ENCODE results near the gene TTC24. TPM values are rescaled to one million over a fixed set of nuclear protein-coding genes. Genes with fewer than 3 reads are reported as not detected.

TTC24 gene
- total and polyA plus RNA-seq, 4 donors = 0.12 to 0.31 (median 0.23) TPM; not detected in 1

DNA sequence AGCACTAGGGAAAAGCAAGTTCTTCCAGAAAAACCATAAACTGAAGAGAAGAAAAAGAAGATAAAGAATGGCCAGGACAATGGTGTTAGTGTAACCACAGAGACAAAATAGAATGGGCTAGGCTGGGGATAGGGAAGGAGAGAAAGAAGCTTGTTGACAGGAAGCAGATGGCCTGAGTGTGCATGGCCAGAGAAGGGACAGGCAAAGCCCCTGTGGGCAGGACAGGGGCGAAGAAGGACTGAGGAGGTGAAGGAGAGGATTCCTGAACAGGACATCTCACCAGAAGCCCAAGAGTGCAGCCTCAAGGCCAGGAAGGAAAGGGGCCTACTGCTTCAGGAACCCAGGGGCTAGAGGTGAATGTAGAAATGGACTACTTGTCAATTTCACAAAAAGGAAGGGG, 36.5 kb upstream of the TTC24 start:
- Histone ChIP-seq H3K27ac (ENCODE audit: low read depth in 1 of 2, low read length in 1 of 2) (no peak overlapping the region), H3K9me3 (ENCODE audit: control insufficient read depth in 4 of 4, insufficient read depth in 3 of 4, low read length in 3 of 4) (no peaks in the 10 kb centered on the region), H3K27me3 (ENCODE audit: control insufficient read depth in 3 of 3, insufficient read depth in 3 of 3, low read length in 2 of 3) (no peaks in the 10 kb centered on the region), H3K36me3 (ENCODE audit: control insufficient read depth in 4 of 4, insufficient read depth in 4 of 4, low read length in 4 of 4) (peaks cover 0 to 5% (median under 1%) of the 10 kb centered on the region in 4 donors), H3K4me1 (ENCODE audit: control insufficient read depth in 5 of 5, insufficient read depth in 5 of 5, low read length in 5 of 5) (no peaks in the 10 kb centered on the region), H3K4me3 (no peak overlapping the region), H3K9ac (ENCODE audit: insufficient read depth in 1 of 2, low read length in 2 of 2) (no peak overlapping the region)
- ATAC-seq (ENCODE audit: insufficient read depth, low FRiP score) = no peak
- WGBS, 2 donors = 63 to 89% methylated on average over 1 of the region's 1 CpG
- no peak for DNase-seq
- TF ChIP-seq, protein P1, sequence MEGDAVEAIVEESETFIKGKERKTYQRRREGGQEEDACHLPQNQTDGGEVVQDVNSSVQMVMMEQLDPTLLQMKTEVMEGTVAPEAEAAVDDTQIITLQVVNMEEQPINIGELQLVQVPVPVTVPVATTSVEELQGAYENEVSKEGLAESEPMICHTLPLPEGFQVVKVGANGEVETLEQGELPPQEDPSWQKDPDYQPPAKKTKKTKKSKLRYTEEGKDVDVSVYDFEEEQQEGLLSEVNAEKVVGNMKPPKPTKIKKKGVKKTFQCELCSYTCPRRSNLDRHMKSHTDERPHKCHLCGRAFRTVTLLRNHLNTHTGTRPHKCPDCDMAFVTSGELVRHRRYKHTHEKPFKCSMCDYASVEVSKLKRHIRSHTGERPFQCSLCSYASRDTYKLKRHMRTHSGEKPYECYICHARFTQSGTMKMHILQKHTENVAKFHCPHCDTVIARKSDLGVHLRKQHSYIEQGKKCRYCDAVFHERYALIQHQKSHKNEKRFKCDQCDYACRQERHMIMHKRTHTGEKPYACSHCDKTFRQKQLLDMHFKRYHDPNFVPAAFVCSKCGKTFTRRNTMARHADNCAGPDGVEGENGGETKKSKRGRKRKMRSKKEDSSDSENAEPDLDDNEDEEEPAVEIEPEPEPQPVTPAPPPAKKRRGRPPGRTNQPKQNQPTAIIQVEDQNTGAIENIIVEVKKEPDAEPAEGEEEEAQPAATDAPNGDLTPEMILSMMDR (IDR thresholded peaks at IDR 0.05; ENCODE audit: control extremely low read depth, extremely low read depth) = no peak

DNA sequence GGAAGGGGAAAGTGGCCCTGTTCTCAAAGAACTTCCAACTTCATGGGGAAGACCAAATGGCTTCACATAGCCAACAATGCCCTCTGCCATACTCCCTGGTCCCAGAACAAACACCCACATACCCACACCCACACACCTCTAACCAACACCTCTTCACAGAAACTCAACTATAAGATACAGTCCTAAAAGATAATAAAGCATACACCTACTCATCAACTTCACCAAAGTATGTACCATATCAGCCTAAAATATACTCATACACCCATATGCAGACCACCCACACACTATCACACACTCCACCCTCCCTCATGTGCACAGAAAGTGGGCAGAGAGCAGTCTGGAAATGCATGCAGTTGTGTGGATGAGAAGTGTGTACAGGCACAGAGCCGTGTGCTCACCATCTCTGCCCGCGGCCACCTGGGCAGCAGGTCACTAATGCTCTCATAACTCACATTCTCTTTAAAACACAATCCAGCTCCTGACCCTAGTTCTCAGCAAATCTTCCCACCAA, 34.9 kb upstream of the TTC24 start:
- Histone ChIP-seq H3K9me3 (ENCODE audit: control insufficient read depth in 4 of 4, insufficient read depth in 3 of 4, low read length in 3 of 4) (no peaks in the 10 kb centered on the region), H3K4me1 (ENCODE audit: control insufficient read depth in 5 of 5, insufficient read depth in 5 of 5, low read length in 5 of 5) (no peaks in the 10 kb centered on the region), H3K4me3 (no peak overlapping the region), H3K27me3 (ENCODE audit: control insufficient read depth in 3 of 3, insufficient read depth in 3 of 3, low read length in 2 of 3) (no peaks in the 10 kb centered on the region), H3K9ac (ENCODE audit: insufficient read depth in 1 of 2, low read length in 2 of 2) (no peak overlapping the region), H3K36me3 (ENCODE audit: control insufficient read depth in 4 of 4, insufficient read depth in 4 of 4, low read length in 4 of 4) (peaks cover 0 to 6% (median 0%) of the 10 kb centered on the region in 4 donors), H3K27ac (ENCODE audit: low read depth in 1 of 2, low read length in 1 of 2) (no peak overlapping the region)
- TF ChIP-seq, protein P1 (IDR thresholded peaks at IDR 0.05; ENCODE audit: control extremely low read depth, extremely low read depth) = no peak
- no peak for ATAC-seq (ENCODE audit: insufficient read depth, low FRiP score)
- no peak for DNase-seq
- 100% methylated on average over 3 of the region's 3 CpGs for WGBS, 2 donors

DNA sequence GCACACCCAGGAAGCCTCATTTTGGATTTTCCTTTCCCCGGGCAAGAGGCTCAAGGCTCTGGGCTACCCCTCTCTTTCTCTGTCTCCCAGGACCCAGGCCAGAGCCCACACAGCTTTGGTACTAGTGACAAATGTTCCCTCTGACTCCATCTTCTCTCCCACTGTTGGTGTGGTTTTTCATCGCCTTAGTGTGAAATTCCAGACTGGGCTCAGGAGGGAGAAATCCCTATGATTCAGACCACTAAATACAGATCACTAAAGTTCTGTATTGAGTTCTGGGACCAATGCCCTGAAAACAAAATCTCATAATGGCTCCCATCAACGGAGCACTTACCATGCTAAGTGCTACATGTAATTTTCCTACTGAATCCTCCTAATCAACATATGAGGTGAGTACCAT, 33.3 kb upstream of the TTC24 start:
- DNase-seq (no peak), ATAC-seq (ENCODE audit: insufficient read depth, low FRiP score) (no peak)
- H3K9me3 ChIP-seq (ENCODE audit: control insufficient read depth in 4 of 4, insufficient read depth in 3 of 4, low read length in 3 of 4) = no peaks in the 10 kb centered on the region
- no peaks in the 10 kb centered on the region for H3K4me1 ChIP-seq (ENCODE audit: control insufficient read depth in 5 of 5, insufficient read depth in 5 of 5, low read length in 5 of 5)
- no peak overlapping the region for H3K4me3 ChIP-seq
- H3K9ac ChIP-seq (ENCODE audit: insufficient read depth in 1 of 2, low read length in 2 of 2) = no peak overlapping the region
- 79 to 98% methylated on average over 3 of the region's 3 CpGs for WGBS, 2 donors
- H3K36me3 ChIP-seq (ENCODE audit: control insufficient read depth in 4 of 4, insufficient read depth in 4 of 4, low read length in 4 of 4) = peaks cover 0 to 6% (median 0%) of the 10 kb centered on the region in 4 donors
- TF ChIP-seq, protein P1 (IDR thresholded peaks at IDR 0.05; ENCODE audit: control extremely low read depth, extremely low read depth) = no peak
- H3K27me3 ChIP-seq (ENCODE audit: control insufficient read depth in 3 of 3, insufficient read depth in 3 of 3, low read length in 2 of 3) = no peaks in the 10 kb centered on the region
- no peak overlapping the region for H3K27ac ChIP-seq (ENCODE audit: low read depth in 1 of 2, low read length in 1 of 2)

DNA sequence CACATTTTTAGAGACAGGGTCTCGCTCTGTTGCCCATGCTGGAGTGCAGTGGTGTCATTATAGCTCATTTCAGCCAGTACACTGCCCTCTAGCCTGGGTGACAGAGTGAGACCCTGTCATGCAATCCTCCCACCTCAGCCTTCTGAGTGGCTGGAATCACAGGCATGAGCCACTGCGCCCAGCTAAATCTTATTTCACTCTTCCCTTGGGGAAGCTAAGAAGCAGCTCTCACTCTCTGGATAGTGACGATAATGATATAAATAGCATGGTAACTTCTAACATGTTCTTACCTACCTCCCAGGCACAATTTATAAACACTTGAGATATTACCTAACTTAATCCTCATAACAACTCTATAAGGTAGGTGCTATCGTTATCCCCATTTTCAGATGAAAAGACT, 32.1 kb upstream of the TTC24 start:
- no peaks in the 10 kb centered on the region for H3K9me3 ChIP-seq (ENCODE audit: control insufficient read depth in 4 of 4, insufficient read depth in 3 of 4, low read length in 3 of 4)
- H3K36me3 ChIP-seq (ENCODE audit: control insufficient read depth in 4 of 4, insufficient read depth in 4 of 4, low read length in 4 of 4) = peaks cover 0 to 6% (median 0%) of the 10 kb centered on the region in 4 donors
- WGBS, 2 donors = 95 to 96% methylated on average over 4 of the region's 4 CpGs
- H3K4me1 ChIP-seq (ENCODE audit: control insufficient read depth in 5 of 5, insufficient read depth in 5 of 5, low read length in 5 of 5) = no peaks in the 10 kb centered on the region
- H3K27ac ChIP-seq (ENCODE audit: low read depth in 1 of 2, low read length in 1 of 2) = no peak overlapping the region
- TF ChIP-seq, protein P1 (IDR thresholded peaks at IDR 0.05; ENCODE audit: control extremely low read depth, extremely low read depth) = no peak
- no peak for ATAC-seq (ENCODE audit: insufficient read depth, low FRiP score)
- no peaks in the 10 kb centered on the region for H3K27me3 ChIP-seq (ENCODE audit: control insufficient read depth in 3 of 3, insufficient read depth in 3 of 3, low read length in 2 of 3)
- no peak for DNase-seq
- H3K4me3 ChIP-seq = no peak overlapping the region
- H3K9ac ChIP-seq (ENCODE audit: insufficient read depth in 1 of 2, low read length in 2 of 2) = no peak overlapping the region
